ENCODE measurements around the gene ABHD16A. TPM values are rescaled to one million over a fixed set of nuclear protein-coding genes. Genes with fewer than 3 reads are reported as not detected.

ABHD16A gene
- total and polyA plus RNA-seq, 2 of the 13 experiments (the other 11 are each of a cell fraction or from before 2014, with no cell fraction given) = 43.5 to 45.4 TPM

DNA sequence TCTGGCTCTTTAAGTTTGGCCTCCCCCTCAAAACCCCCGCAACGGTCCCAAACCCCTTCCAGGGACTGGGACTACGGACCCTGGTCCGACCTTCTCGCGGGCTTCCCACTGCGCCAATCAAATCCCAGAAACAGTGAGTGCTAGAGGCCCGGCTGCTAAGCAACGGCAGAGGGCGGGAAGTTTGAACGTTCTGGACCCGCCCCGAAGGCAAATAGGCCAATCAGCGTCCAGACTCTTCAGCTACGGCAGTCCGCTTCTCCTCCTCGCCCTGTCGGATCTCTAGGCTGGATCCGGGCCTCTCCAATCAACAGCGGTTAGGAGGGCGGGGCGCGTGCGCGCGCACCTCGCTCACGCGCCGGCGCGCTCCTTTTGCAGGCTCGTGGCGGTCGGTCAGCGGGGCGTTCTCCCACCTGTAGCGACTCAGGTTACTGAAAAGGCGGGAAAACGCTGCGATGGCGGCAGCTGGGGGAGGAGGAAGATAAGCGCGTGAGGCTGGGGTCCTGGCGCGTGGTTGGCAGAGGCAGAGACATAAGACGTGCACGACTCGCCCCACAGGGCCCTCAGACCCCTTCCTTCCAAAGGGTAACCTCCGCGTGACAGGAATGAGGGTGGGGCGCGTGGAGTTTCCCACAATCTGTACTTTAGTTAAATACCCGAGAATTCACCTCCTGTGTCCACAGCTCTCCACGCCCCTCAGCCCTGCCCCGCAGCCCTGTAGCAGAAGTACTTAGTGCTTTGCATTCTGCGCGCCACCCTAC is 36.7 kb upstream of the ABHD16A start, which contains the start of gene MSH5 (continued):
- TF ChIP-seq, protein P1, sequence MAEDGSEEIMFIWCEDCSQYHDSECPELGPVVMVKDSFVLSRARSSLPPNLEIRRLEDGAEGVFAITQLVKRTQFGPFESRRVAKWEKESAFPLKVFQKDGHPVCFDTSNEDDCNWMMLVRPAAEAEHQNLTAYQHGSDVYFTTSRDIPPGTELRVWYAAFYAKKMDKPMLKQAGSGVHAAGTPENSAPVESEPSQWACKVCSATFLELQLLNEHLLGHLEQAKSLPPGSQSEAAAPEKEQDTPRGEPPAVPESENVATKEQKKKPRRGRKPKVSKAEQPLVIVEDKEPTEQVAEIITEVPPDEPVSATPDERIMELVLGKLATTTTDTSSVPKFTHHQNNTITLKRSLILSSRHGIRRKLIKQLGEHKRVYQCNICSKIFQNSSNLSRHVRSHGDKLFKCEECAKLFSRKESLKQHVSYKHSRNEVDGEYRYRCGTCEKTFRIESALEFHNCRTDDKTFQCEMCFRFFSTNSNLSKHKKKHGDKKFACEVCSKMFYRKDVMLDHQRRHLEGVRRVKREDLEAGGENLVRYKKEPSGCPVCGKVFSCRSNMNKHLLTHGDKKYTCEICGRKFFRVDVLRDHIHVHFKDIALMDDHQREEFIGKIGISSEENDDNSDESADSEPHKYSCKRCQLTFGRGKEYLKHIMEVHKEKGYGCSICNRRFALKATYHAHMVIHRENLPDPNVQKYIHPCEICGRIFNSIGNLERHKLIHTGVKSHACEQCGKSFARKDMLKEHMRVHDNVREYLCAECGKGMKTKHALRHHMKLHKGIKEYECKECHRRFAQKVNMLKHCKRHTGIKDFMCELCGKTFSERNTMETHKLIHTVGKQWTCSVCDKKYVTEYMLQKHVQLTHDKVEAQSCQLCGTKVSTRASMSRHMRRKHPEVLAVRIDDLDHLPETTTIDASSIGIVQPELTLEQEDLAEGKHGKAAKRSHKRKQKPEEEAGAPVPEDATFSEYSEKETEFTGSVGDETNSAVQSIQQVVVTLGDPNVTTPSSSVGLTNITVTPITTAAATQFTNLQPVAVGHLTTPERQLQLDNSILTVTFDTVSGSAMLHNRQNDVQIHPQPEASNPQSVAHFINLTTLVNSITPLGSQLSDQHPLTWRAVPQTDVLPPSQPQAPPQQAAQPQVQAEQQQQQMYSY (CRISPR knock-in tag; IDR thresholded peaks at IDR 0.05) = 0 out of 2 replicates have a peak, but pooled peaks have one; percentile 46
- TF ChIP-seq SCMH1 (CRISPR knock-in tag; IDR thresholded peaks at IDR 0.05; ENCODE audit: borderline replicate concordance) = no peak
- peak; percentile 84; the same call in 1 of the 2 replicates for TF ChIP-seq ZFP37 (CRISPR knock-in tag; IDR thresholded peaks at IDR 0.05; ENCODE audit: borderline replicate concordance)
- peak; percentile 33 for TF ChIP-seq JARID2 (CRISPR knock-in tag; IDR thresholded peaks at IDR 0.05; ENCODE audit: insufficient replicate concordance)
- TF ChIP-seq, protein P2, sequence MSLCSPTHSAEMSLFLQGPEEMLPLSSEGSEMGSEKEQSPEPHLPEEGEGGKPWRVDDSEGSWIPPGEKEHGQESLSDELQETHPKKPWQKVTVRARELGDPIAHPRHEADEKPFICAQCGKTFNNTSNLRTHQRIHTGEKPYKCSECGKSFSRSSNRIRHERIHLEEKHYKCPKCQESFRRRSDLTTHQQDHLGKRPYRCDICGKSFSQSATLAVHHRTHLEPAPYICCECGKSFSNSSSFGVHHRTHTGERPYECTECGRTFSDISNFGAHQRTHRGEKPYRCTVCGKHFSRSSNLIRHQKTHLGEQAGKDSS (CRISPR knock-in tag; IDR thresholded peaks at IDR 0.05; ENCODE audit: borderline replicate concordance, low read depth) = peak; percentile 96
- no peak for TF ChIP-seq NONO (IDR thresholded peaks at IDR 0.05)
- TF ChIP-seq NONO (CRISPR knock-in tag; conservative IDR thresholded peaks at IDR 0.05) = peak; percentile 85
- peak; percentile 9 for TF ChIP-seq SKI (IDR thresholded peaks at IDR 0.05; ENCODE audit: partially characterized antibody)
- TF ChIP-seq PAWR (CRISPR knock-in tag; IDR thresholded peaks at IDR 0.05; ENCODE audit: borderline replicate concordance) = 0 out of 2 replicates have a peak, but pooled peaks have one; percentile 79
- peak; percentile 67 for TF ChIP-seq HNRNPLL (IDR thresholded peaks at IDR 0.05; ENCODE audit: low read depth, low read length, poor library complexity, severe bottlenecking)
- TF ChIP-seq, protein P3, sequence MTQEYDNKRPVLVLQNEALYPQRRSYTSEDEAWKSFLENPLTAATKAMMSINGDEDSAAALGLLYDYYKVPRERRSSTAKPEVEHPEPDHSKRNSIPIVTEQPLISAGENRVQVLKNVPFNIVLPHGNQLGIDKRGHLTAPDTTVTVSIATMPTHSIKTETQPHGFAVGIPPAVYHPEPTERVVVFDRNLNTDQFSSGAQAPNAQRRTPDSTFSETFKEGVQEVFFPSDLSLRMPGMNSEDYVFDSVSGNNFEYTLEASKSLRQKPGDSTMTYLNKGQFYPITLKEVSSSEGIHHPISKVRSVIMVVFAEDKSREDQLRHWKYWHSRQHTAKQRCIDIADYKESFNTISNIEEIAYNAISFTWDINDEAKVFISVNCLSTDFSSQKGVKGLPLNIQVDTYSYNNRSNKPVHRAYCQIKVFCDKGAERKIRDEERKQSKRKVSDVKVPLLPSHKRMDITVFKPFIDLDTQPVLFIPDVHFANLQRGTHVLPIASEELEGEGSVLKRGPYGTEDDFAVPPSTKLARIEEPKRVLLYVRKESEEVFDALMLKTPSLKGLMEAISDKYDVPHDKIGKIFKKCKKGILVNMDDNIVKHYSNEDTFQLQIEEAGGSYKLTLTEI (CRISPR knock-in tag; conservative IDR thresholded peaks at IDR 0.05) = 0 out of 2 replicates have a peak, but pooled peaks have one; percentile 29
- TF ChIP-seq CCAR2 (optimal IDR thresholded peaks at IDR 0.05; ENCODE audit: low read depth, low read length) = no peak
- TF ChIP-seq, protein P4, sequence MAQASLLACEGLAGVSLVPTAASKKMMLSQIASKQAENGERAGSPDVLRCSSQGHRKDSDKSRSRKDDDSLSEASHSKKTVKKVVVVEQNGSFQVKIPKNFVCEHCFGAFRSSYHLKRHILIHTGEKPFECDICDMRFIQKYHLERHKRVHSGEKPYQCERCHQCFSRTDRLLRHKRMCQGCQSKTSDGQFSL (CRISPR knock-in tag; IDR thresholded peaks at IDR 0.05) = 0 out of 2 replicates have a peak, but pooled peaks have one; percentile 73
- TF ChIP-seq, protein P5, sequence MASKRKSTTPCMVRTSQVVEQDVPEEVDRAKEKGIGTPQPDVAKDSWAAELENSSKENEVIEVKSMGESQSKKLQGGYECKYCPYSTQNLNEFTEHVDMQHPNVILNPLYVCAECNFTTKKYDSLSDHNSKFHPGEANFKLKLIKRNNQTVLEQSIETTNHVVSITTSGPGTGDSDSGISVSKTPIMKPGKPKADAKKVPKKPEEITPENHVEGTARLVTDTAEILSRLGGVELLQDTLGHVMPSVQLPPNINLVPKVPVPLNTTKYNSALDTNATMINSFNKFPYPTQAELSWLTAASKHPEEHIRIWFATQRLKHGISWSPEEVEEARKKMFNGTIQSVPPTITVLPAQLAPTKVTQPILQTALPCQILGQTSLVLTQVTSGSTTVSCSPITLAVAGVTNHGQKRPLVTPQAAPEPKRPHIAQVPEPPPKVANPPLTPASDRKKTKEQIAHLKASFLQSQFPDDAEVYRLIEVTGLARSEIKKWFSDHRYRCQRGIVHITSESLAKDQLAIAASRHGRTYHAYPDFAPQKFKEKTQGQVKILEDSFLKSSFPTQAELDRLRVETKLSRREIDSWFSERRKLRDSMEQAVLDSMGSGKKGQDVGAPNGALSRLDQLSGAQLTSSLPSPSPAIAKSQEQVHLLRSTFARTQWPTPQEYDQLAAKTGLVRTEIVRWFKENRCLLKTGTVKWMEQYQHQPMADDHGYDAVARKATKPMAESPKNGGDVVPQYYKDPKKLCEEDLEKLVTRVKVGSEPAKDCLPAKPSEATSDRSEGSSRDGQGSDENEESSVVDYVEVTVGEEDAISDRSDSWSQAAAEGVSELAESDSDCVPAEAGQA (IDR thresholded peaks at IDR 0.05; ENCODE audit: low read depth) = peak; percentile 79; the same call in 1 of the 2 replicates
- TF ChIP-seq, protein P5 (CRISPR knock-in tag; IDR thresholded peaks at IDR 0.05; ENCODE audit: borderline replicate concordance) = no peak; the same call in 1 of the 2 replicates
